Esophagus squamous epithelium (tissue), 5 donors: Measurements from ENCODE around the gene BICDL2. TPM values are rescaled to one million over a fixed set of nuclear protein-coding genes. Genes with fewer than 3 reads are reported as not detected.

Experiments
- DNase-seq: peaks from one replicate; lab custom pipeline; 2025; lab: John Stamatoyannopoulos, UW
- H3K27ac ChIP-seq, 4 donors: fragments of 200-600 bp; sonication (generic); one replicate each; pipeline ENCODE4 v1.5.1; 2016 to 2019; ENCODE audit warnings: mild to moderate bottlenecking in 1 of 4
- H3K27me3 ChIP-seq, 4 donors: fragments of 200-600 bp; sonication (generic); 1 replicate in 3 of 4; 2 replicates in 1 of 4; pipeline versions ENCODE4 v1.5.1 to v1.6.0; 2017 to 2021; ENCODE audit warnings: antibody characterized with exemption in 1 of 4
- H3K36me3 ChIP-seq, 3 donors: fragments of 200-600 bp; sonication (generic); one replicate each; pipeline ENCODE4 v1.5.1; 2016 to 2019
- H3K4me1 ChIP-seq, 3 donors: fragments of 200-600 bp; sonication (generic); one replicate each; pipeline ENCODE4 v1.5.1; 2017 to 2019
- H3K4me3 ChIP-seq, 4 donors: fragments of 200-600 bp; sonication (generic); 1 replicate in 3 of 4; 2 replicates in 1 of 4; pipeline ENCODE4 v1.5.1; 2016 to 2019; ENCODE audit warnings: mild to moderate bottlenecking in 2 of 4, moderate library complexity in 1 of 4
- H3K9me3 ChIP-seq, 3 donors: fragments of 200-600 bp; sonication (generic); one replicate each; pipeline ENCODE4 v1.5.1; 2016 to 2019
- POLR2A ChIP-seq, 4 donors: fragments of 450-650 bp; IDR thresholded peaks; one replicate each; pipeline ENCODE4 v1.6.1; 2017; ENCODE audit warnings: antibody characterized with exemption in 4 of 4, mild to moderate bottlenecking in 4 of 4, moderate library complexity in 3 of 4
- WGBS, 2 donors: methylation state at CpG; one replicate each; pipeline ENCODE4 v1.1.5; 2018; 5-methylcytosine and 5-hydroxymethylcytosine counted together
- intact Hi-C: fragments of 100-400 bp; cut with DNase I; formaldehyde crosslinking; loops from one replicate; pipeline ENCODE4 v1.15.0; 2022
- total RNA-seq, 4 donors: library from RNA; depleted of rRNA; stranded (reverse); fragments of >200 nt; gene quantifications; one replicate each; pipeline ENCODE4 v1.1.0, GENCODE V29; 2016
- TF ChIP-seq, protein P1 (sequence below), 6 experiments: fragments of 450-650 bp in 4 of 6; fragments of 200-600 bp in 2 of 6; sonication (generic) in 2 of 6; IDR thresholded peaks; one replicate each; pipeline ENCODE4 v1.5.1; 2016 to 2019; ENCODE audit warnings: antibody characterized with exemption in 6 of 6, mild to moderate bottlenecking in 4 of 6, moderate library complexity in 4 of 6
- donor health status: DM: yes; HTN: yes; CAD: no.

BICDL2 gene
- total RNA-seq, 4 donors from 2014 or later = 54.9 to 204 (median 96.4) TPM

DNA sequence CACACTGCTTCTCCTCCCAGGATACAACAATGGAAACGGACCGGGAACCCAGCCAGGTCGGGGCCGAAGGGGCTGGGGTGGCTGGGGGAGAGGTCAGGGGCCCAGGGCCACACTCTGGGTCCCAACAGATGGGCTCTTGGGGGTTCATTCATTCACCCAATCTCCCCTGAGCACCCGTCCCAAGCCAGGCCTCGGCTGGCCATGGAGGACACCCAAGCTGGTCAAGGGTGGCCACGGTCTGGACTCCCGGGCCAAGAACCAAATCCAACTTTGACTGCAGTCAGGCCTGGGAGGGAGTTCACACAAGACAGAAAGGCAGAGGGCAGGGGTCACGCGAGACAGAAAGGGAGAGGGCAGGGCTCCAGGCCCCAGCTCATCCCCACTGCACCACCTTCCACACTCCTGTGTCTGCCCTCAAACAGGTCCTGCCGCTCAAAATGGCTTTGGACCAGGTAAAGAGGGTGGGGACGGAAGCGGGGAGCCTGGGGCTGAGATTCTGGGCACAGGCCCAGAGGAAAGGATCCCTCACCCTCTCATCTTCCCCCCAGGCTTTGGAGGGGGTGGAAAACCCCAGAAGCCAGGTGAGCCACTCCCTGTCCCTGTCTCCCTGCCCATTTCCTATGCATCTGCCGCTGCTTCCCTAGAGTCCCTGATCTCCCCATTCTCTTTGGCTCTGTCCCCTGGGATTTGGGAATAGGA is 44.2 kb downstream of the BICDL2 start:
- DNase-seq = no peak
- 18 to 62% methylated on average over 5 to 8 of the region's 14 CpGs for whole genome bisulfite sequencing, 2 donors

DNA sequence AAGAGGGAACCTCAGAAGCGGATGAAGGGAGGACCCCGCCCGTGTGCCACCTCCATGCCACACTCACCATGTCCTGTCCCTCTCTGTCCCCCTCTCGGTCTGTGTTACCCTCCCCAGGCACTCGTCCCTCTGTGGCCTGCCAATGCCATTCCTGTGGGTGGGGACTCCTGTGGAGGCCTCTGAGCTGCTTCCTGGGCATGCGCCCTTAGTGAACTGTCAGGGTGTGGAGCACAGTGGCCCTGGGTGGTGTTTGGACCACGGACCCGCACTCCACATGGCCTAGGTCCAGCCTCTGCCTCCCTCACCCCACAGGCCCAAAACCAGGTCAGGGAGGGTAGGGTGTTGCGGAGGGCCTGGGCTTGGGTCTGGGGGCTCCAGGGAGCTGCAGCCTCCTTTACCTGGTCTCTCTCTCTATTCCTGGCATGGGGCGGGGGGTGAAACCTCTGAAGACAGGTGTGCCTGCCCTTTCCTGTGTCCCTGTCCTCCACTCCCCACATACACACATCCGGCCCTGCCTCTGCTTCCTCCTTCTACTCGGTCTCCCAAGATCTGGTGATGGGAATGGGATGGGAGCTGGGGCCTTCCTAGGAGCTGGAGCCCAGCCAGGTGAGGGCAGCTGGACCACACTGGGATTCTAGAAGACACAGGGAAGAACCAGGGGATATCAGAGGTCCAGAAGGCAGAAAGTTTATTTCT is 45.0 kb downstream of the BICDL2 start:
- Histone ChIP-seq H3K9me3 (no peaks in the 10 kb centered on the region), H3K27ac (no peak overlapping the region), H3K4me1 (peaks cover 3 to 51% (median 12%) of the 10 kb centered on the region in 3 donors), H3K4me3 (no peak overlapping the region), H3K27me3 (peaks cover 0 to 53% (median 0%) of the 10 kb centered on the region in 4 donors), H3K36me3 (no peaks in the 10 kb centered on the region)
- DNase-seq = no peak
- 76 to 90% methylated on average over 2 to 5 of the region's 12 CpGs for WGBS, 2 donors
- intact Hi-C loops = no loop called here
- TF ChIP-seq POLR2A (IDR thresholded peaks at IDR 0.05) = no peak
- TF ChIP-seq, protein P1, sequence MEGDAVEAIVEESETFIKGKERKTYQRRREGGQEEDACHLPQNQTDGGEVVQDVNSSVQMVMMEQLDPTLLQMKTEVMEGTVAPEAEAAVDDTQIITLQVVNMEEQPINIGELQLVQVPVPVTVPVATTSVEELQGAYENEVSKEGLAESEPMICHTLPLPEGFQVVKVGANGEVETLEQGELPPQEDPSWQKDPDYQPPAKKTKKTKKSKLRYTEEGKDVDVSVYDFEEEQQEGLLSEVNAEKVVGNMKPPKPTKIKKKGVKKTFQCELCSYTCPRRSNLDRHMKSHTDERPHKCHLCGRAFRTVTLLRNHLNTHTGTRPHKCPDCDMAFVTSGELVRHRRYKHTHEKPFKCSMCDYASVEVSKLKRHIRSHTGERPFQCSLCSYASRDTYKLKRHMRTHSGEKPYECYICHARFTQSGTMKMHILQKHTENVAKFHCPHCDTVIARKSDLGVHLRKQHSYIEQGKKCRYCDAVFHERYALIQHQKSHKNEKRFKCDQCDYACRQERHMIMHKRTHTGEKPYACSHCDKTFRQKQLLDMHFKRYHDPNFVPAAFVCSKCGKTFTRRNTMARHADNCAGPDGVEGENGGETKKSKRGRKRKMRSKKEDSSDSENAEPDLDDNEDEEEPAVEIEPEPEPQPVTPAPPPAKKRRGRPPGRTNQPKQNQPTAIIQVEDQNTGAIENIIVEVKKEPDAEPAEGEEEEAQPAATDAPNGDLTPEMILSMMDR (IDR thresholded peaks at IDR 0.05) = no peak

More for the DNA sequence above, 44.2 kb downstream of the BICDL2 start:
- peaks cover 0 to 53% (median 0%) of the 10 kb centered on the region in 4 donors for H3K27me3 ChIP-seq
- H3K9me3 ChIP-seq = no peaks in the 10 kb centered on the region
- H3K36me3 ChIP-seq = no peaks in the 10 kb centered on the region
- no peak overlapping the region for H3K4me3 ChIP-seq
- TF ChIP-seq, protein P1 (IDR thresholded peaks at IDR 0.05) = no peak
- no peak for TF ChIP-seq POLR2A (IDR thresholded peaks at IDR 0.05)
- intact Hi-C loops = no loop called here
- no peak overlapping the region for H3K27ac ChIP-seq
- peaks cover 3 to 50% (median 12%) of the 10 kb centered on the region in 3 donors for H3K4me1 ChIP-seq

DNA sequence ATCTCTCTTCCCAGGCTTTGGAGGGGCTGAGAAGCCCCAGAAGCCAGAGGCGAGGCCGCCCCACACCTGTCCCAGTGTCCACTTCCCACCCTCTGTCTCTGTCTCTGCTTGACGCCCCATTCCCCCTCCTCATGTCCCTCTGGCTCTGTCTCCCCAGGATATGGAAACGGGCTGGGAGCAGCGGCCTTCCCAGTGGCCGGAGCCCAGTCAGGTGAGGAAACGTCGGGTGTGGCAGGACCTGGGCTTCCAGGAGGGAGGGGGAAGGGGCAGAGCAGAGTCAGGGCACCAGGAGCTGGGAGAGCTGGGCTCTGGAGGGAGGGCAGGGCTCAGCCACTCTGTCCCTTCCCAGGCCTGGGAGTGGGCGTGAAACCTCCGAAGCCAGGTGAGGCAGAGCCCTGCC is 45.9 kb downstream of the BICDL2 start:
- peaks cover 0 to 49% (median 0%) of the 10 kb centered on the region in 4 donors for H3K27me3 ChIP-seq
- TF ChIP-seq, protein P1 (IDR thresholded peaks at IDR 0.05) = no peak
- TF ChIP-seq POLR2A (IDR thresholded peaks at IDR 0.05) = no peak
- no peak overlapping the region for H3K27ac ChIP-seq
- no peaks in the 10 kb centered on the region for H3K9me3 ChIP-seq
- no peaks in the 10 kb centered on the region for H3K36me3 ChIP-seq
- intact Hi-C loops = no loop called here
- DNase-seq = no peak
- 40% methylated on average over 1 of the region's 10 CpGs; no CpG with 5 or more reads in 1 of the 2 donors for WGBS, 2 donors
- H3K4me1 ChIP-seq = peaks cover 4 to 59% (median 12%) of the 10 kb centered on the region in 3 donors
- H3K4me3 ChIP-seq = no peak overlapping the region

DNA sequence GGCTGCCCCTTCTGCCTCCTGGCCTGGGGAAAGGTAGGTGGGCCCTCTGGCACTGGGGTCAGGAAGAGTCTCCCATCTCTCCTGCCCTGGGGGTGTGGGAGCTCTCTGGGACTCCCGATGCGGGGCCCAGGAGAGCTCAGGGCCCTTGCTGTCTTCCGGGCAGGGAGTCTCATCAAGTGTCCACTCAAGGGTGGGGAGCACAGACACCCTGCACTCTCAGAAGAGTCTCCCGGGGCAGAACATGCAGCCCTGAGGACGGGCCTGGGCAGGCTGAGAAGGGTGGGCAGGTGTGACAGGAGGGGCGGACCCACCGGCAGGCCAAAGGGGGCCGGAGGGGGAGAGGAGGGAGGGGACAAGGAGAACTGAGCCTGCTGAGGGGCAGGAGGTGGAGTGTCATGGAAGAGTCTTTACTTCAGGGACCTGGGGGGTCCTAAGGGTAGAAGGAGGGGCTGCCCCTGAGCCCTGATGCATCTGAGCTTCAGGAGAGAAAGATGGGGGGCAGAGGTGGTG is 48.1 kb downstream of the BICDL2 start:
- no peak overlapping the region for H3K4me3 ChIP-seq
- TF ChIP-seq, protein P1 (IDR thresholded peaks at IDR 0.05) = no peak
- TF ChIP-seq POLR2A (IDR thresholded peaks at IDR 0.05) = no peak
- peaks cover 18 to 61% (median 18%) of the 10 kb centered on the region in 3 donors for H3K4me1 ChIP-seq
- peaks cover 0 to 49% (median 0%) of the 10 kb centered on the region in 4 donors for H3K27me3 ChIP-seq
- no peaks in the 10 kb centered on the region for H3K36me3 ChIP-seq
- no peak overlapping the region for H3K27ac ChIP-seq
- H3K9me3 ChIP-seq = no peaks in the 10 kb centered on the region
- DNase-seq = no peak
- 20 to 43% methylated on average over 1 to 4 of the region's 8 CpGs for WGBS, 2 donors
- intact Hi-C loops = no loop called here

DNA sequence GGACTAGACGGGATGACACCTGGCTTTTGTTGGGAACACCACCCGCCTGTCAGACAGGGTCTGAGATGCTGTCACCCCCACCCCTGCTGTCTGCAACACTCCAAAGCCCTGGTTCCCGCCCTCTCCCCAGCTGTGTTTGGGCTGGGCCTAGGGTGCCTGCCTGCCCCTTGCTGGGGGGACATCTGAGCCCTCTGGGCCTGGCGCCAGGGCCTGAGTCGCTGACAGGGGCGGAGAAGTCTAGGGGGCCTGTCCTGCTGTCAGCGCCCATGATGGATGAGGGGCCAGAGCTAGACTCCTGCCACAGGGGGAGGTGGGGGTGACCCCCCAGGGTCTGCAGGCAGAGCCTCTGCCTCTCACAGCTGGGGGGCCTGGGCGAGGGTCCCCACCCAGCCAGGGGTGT is 48.9 kb downstream of the BICDL2 start:
- no peak for DNase-seq

More for the DNA sequence above, 48.9 kb downstream of the BICDL2 start:
- no CpG with 5 or more reads among the region's 8 CpGs for WGBS, 2 donors
- no peaks in the 10 kb centered on the region for H3K36me3 ChIP-seq
- H3K27me3 ChIP-seq = peaks cover 0 to 49% (median 0%) of the 10 kb centered on the region in 4 donors
- no peak overlapping the region for H3K27ac ChIP-seq
- no peak overlapping the region for H3K4me3 ChIP-seq
- H3K9me3 ChIP-seq = no peaks in the 10 kb centered on the region
- peaks cover 15 to 63% (median 21%) of the 10 kb centered on the region in 3 donors for H3K4me1 ChIP-seq
- TF ChIP-seq POLR2A (IDR thresholded peaks at IDR 0.05) = no peak
- TF ChIP-seq, protein P1 (IDR thresholded peaks at IDR 0.05) = no peak
- intact Hi-C loops = no loop called here
